NCI-H146 (cell line): ENCODE measurements around the gene TIMM10B.
"Not testable (repeated sequence)": the region's sequence is repeated elsewhere in the genome, so short reads cannot be mapped to it uniquely, and the experiment has no call there.

Experiments
- DNase-seq: peaks from one replicate; lab custom pipeline; 2025; lab: John Stamatoyannopoulos, UW

TIMM10B gene

DNA sequence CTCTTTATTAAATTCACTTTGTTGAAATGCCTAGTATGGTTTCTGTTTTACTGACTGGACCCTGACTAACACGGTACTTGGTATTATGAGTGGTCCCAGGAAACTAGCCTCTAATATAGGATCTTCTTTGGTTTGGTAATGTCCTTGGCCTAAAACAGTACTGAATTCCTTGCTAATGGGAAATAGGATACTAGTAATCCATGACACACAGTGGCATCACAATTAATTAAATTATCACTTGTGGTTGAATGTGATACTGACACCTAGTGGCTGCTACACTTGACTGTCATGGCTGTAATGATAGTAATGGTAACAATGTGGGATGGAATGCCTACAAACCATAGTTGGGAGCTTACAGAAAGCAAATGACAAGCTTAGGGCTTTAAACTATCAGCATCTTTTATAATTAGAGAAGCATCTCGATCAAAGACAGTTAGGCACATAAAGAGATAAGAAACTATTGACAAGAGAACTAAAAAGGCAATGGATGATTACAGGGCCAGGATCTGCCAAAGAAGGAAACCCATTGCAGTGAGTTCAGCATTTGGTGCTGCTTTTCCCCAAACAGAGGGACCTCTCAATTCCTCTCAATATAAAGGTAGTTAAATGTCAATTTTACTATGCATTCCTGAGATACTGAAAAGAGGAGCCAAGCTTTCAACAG lies 24.4 kb downstream of the TIMM10B start:
- DNase-seq, result peak; percentile 57

- DNase-seq, result no peak
These were observed 35.6 kb downstream of the TIMM10B start for GRCh38 chr11:6516865-6517264.

- no peak for DNase-seq
These were observed 39.0 kb downstream of the TIMM10B start for GRCh38 chr11:6520265-6520664.

DNA sequence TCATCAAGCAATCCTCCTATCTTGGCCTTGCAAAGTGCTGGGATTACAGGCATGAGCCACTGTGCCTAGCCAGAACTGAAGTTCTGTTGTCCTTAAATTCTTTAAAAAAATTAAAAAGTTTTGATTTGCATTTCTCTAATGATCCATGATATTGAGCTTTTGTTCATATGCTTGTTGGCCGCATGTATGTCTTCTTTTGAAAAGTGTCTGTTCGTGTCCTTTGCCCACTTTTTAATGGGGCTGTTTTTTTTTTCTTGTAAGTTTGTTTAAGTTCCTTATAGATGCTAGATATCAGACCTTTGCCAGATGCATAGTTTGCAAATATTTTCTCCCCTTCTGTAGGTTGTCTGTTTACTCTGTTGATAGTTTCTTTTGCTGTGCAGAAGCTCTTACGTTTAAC lies 40.6 kb downstream of the TIMM10B start:
- not testable (repeated sequence) for DNase-seq

DNA sequence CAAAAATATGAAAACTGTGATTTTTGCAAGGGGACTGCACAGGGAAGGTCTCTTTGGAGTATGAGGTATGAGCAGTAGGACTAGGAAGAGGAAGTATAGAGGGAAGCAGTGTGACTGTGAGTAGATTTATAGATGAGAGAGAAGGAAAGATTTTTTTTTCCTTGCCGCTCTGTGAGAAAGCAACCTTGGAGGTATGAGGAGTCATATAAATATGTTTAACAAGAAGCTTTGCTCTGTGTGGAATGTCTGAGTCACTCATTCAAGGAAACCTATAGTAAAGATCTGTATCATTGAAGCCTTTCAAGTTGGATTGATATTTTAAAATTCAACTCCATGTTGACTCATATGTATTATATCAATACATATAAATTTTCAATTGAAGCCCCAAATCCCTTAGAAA lies 42.0 kb downstream of the TIMM10B start:
- no peak for DNase-seq

DNA sequence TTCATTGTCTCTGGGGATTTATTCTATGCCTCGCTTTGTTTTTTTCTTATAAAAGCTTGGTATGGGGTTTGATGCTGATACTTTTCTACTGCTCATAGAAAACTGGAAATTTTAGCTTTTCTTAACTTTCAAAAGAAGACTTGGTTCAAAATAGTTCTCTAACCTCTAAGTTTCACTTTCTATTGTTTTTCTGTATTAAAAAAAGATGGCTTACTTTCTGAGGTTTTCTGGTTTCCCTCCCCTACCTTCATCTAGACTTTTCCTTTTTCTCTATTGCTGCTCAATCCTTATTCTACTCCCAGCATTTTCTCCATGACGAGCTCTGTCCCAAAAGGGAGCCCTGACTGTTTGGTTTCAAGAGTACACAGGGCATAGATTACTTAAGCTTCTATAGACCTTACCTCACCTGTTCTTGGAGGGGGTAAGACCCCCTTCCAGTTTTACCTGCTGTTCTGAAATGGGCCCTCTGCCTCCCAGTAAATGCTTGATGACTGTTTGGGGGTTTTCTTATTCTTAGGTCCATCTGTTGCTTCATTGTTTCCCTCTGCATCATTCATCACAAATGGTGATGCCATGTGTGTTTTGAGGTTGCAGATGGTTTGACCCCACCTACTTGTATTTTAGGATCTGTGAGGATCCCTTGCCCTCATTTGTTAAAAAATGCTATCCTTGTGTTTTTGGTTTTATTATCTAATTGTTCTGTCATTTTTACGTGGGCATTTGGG lies 45.3 kb downstream of the TIMM10B start:
- no peak for DNase-seq

DNA sequence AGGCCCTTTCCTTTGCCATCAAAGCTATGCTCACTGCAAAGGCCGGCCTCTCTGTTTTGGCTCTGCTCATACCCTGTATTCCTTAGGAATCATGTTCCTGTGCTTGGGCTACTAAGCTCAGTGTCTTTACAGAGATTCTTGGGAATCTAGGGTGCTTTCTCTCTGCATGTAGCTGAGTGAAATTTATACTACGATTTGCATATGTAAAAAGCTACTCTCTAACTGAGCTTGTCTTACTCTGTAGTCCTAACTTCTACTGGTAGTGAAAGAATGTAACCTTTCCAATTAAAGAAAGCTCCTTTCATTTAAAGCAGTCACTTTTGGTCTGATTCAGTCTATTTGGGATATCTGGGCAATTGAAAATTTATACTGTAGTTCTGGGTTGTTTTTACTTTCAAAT lies 48.0 kb downstream of the TIMM10B start:
- DNase-seq, result no peak

DNA sequence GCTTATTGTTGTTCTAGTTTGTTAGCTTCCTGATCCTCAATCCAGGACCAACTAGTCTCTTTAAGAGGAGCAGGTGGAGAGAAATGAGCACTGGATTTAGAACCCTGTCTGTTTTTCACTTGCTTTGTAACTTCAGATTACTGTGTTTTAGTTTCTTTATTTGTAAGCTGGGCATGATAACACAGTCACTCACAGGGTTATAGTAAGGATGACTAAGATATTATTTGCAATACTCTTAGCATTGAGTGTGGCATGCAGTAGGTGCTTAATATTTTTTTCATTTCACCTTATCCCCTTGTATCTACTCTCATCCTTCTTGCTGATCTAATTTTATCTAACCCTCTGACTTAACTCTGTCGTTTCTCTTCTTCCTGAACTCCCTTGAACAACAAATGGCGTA lies 49.5 kb downstream of the TIMM10B start:
- DNase-seq, result no peak

DNA sequence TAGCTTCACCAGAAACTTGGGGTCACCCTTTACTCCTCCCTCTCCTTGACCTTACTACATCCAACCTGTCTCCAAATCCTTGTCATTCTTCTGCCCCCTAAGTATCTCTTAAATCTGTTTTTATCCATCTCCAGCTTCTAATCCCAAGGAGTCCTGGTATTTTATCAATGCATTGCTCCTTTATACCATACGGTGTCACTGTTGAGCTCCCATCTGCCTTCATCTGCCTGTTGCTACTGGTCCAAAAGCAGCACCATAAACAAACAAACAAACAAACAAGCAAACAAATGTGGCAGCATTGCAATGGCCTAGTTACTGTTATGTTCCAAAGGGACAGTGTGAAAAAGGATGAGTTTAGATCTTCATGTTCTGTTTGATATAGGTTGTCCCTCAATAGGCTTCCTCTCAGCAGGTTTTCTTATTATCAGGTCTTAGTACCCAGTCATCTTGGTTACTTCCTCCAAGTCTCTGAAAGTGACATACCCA lies 50.0 kb downstream of the TIMM10B start:
- DNase-seq, result peak; percentile 14
